ENCODE data around the gene CERT1. TPM values are rescaled to one million over a fixed set of nuclear protein-coding genes. Genes with fewer than 3 reads are reported as not detected.
"Not testable (repeated sequence)": the region's sequence is repeated elsewhere in the genome, so short reads cannot be mapped to it uniquely, and the experiment has no call there.

The CERT1 gene
- total RNA-seq, 1 donor from 2014 or later: 33.1 TPM

- Mint-ChIP-seq H3K36me3 (ENCODE audit: unreplicated experiment) (peaks cover 33% of the 10 kb centered on the region), H3K4me1 (ENCODE audit: unreplicated experiment) (peaks cover 12% of the 10 kb centered on the region), H3K9me3 (ENCODE audit: unreplicated experiment) (peaks cover 23% of the 10 kb centered on the region), H3K27ac (ENCODE audit: unreplicated experiment) (no peak overlapping the region), H3K27me3 (ENCODE audit: unreplicated experiment) (no peaks in the 10 kb centered on the region), H3K4me3 (ENCODE audit: unreplicated experiment) (no peak overlapping the region)
- no peak for TF ChIP-seq CTCF (IDR thresholded peaks at IDR 0.05)
- no peak for DNase-seq (ENCODE audit: extremely low spot score, unreplicated experiment)
Observed at GRCh38 chr5:75534734-75535133, 23.3 kb upstream of the CERT1 start.

DNA sequence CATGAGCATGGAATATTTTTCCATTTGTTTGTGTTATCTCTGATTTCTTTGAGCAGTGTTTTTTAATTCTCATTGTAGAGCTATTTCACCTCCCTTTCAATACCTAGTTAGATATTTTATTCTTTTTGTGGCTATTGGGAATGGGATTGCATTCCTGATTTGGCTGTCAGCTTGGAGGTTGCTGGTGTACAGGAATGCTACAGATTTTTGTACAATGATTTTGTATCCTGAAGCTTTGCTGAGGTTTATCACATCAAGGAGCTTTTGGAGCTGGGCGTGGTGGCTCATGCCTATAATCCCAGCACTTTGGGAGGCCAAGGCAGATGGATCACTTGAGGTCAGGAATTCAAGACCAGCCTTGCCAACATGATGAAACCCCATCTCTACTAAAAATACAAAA, 22.3 kb upstream of the CERT1 start:
- Mint-ChIP-seq H3K4me1 (ENCODE audit: unreplicated experiment) (peaks cover 12% of the 10 kb centered on the region), H3K36me3 (ENCODE audit: unreplicated experiment) (peaks cover 31% of the 10 kb centered on the region), H3K9me3 (ENCODE audit: unreplicated experiment) (peaks cover 23% of the 10 kb centered on the region)
- not testable (repeated sequence) for H3K4me3 Mint-ChIP-seq (ENCODE audit: unreplicated experiment); H3K27ac Mint-ChIP-seq (ENCODE audit: unreplicated experiment); DNase-seq (ENCODE audit: extremely low spot score, unreplicated experiment); H3K27me3 Mint-ChIP-seq (ENCODE audit: unreplicated experiment)

- H3K4me1 Mint-ChIP-seq (ENCODE audit: unreplicated experiment): peaks cover 9% of the 10 kb centered on the region
- H3K4me3 Mint-ChIP-seq (ENCODE audit: unreplicated experiment): no peak overlapping the region
- no peak for TF ChIP-seq CTCF (IDR thresholded peaks at IDR 0.05)
- no peak for DNase-seq (ENCODE audit: extremely low spot score, unreplicated experiment)
- no peak overlapping the region for H3K27ac Mint-ChIP-seq (ENCODE audit: unreplicated experiment)
- H3K36me3 Mint-ChIP-seq (ENCODE audit: unreplicated experiment): peaks cover 29% of the 10 kb centered on the region
- H3K9me3 Mint-ChIP-seq (ENCODE audit: unreplicated experiment): peaks cover 23% of the 10 kb centered on the region
- no peaks in the 10 kb centered on the region for H3K27me3 Mint-ChIP-seq (ENCODE audit: unreplicated experiment)
Observed at GRCh38 chr5:75532190-75532589, 20.8 kb upstream of the CERT1 start.

DNA sequence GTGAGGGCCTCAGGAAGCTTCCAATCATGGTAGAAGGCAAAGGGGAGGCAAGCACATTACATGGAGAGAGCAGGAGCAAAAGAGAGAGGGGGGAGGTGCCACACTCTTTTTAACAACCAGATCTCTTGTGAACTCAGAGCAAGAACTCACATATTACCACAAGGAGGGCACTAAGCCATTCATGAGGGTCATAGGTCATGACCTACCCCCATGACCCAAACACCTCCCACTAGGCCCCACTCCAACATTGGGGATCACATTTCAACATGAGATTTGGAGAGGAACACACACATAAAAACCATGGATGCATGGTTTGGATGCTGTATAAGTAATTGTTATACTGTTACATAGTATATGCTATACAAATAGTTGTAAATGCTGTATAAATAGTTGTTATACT, 17.8 kb upstream of the CERT1 start:
- no peak for DNase-seq (ENCODE audit: extremely low spot score, unreplicated experiment)
- H3K27me3 Mint-ChIP-seq (ENCODE audit: unreplicated experiment): no peaks in the 10 kb centered on the region
- H3K4me3 Mint-ChIP-seq (ENCODE audit: unreplicated experiment): no peak overlapping the region
- H3K9me3 Mint-ChIP-seq (ENCODE audit: unreplicated experiment): peaks cover 9% of the 10 kb centered on the region
- H3K27ac Mint-ChIP-seq (ENCODE audit: unreplicated experiment): no peak overlapping the region
- no peak for TF ChIP-seq CTCF (IDR thresholded peaks at IDR 0.05)
- H3K36me3 Mint-ChIP-seq (ENCODE audit: unreplicated experiment): peaks cover 12% of the 10 kb centered on the region
- peaks cover 3% of the 10 kb centered on the region for H3K4me1 Mint-ChIP-seq (ENCODE audit: unreplicated experiment)

DNA sequence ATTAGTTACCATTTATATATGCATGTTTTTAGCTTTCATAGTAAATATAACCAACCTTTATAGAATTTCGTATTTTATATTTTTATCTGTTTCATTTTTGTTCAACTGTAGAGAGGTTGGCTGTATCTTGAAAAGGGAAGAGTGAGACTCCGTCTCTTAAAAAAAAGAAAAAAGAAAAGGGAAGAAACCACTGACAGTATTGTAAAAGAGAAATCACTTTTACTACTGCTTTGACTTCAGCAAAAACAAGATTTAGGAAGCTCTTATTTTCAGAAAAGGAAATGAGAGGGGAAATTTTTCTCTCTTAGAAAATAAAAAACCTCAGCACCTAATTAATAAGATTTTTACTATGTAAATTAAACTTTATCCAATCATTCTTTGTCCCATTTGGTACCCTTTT, 14.6 kb upstream of the CERT1 start:
- Mint-ChIP-seq H3K4me3 (ENCODE audit: unreplicated experiment) (no peak overlapping the region), H3K27ac (ENCODE audit: unreplicated experiment) (no peak overlapping the region), H3K27me3 (ENCODE audit: unreplicated experiment) (no peaks in the 10 kb centered on the region), H3K9me3 (ENCODE audit: unreplicated experiment) (peaks cover 7% of the 10 kb centered on the region), H3K36me3 (ENCODE audit: unreplicated experiment) (peaks cover 11% of the 10 kb centered on the region), H3K4me1 (ENCODE audit: unreplicated experiment) (peaks cover 3% of the 10 kb centered on the region)
- DNase-seq (ENCODE audit: extremely low spot score, unreplicated experiment): no peak
- no peak for TF ChIP-seq CTCF (IDR thresholded peaks at IDR 0.05)

GRCh38 chr5:75525344-75525743, 13.9 kb upstream of the CERT1 start:
- no peak for TF ChIP-seq CTCF (IDR thresholded peaks at IDR 0.05)
- peaks cover 17% of the 10 kb centered on the region for H3K36me3 Mint-ChIP-seq (ENCODE audit: unreplicated experiment)
- H3K4me1 Mint-ChIP-seq (ENCODE audit: unreplicated experiment): peaks cover 3% of the 10 kb centered on the region
- peaks cover 12% of the 10 kb centered on the region for H3K9me3 Mint-ChIP-seq (ENCODE audit: unreplicated experiment)
- no peak overlapping the region for H3K4me3 Mint-ChIP-seq (ENCODE audit: unreplicated experiment)
- no peak overlapping the region for H3K27ac Mint-ChIP-seq (ENCODE audit: unreplicated experiment)
- H3K27me3 Mint-ChIP-seq (ENCODE audit: unreplicated experiment): no peaks in the 10 kb centered on the region
- DNase-seq (ENCODE audit: extremely low spot score, unreplicated experiment): no peak

Measured in osteocyte (in vitro differentiated cells).